HG02870 (cell line): Measurements from ENCODE around the gene DRD1.
A peak's percentile ranks its signal among the peaks of the same experiment; 100 is the strongest.

ENCODE experiments used
- ATAC-seq: cut with Tn5 transposase; IDR thresholded peaks from one replicate; pipeline ENCODE4 v1.9.1; 2021; ENCODE audit warnings: mild to moderate bottlenecking, moderate library complexity; ENCODE audit not compliant: unreplicated experiment

The DRD1 gene

DNA sequence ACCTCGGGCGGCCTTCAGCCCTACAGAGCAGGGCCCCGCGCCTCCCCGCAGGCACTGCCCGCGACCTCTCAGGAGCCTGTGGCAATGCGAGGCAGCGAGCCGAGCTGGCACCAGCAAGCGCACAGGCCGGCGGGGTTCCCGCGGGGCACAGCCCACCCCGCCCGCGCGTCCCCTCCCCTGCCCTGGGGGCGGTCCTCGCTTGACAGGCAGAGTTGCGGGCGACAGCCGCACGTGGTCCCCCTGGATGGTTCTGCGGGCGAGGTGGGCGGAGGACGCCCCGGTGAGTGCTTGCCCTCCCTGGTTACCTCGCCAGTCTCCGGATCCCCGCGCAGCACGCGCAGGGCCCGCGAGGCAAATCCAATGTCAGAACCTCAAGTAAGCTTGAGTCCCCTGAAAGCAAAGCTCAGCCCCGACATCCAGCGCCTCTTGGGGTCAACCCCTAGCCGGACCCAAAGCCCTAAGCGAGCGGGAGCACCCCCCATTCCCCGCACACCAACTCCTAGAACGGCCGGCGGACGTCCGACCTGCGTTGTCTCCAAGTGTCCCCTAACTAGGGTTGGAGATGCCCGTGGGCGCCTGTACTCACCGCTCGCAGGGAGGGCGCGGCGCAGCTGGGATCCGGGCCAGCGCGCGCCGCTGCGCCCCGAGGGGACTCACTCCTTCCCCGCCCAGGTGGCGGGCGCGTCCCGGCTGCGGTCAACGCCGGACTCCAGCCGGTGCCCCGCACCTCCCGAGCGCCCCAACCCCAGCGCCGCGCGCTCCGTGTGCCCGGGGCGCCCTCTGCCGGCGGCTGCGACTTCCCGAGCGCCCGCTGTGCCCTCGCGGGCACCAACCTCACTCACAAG, at the start of gene DRD1:
TSS of gene DRD1 (minus strand) at position 123 of the 845 bp plus-strand sequence. CDS start 1,083 bp downstream, outside the sequence.
- ATAC-seq, result no peak

GRCh38 chr5:175493726-175494125, 49.7 kb upstream of the DRD1 start:
- no peak for ATAC-seq

DNA sequence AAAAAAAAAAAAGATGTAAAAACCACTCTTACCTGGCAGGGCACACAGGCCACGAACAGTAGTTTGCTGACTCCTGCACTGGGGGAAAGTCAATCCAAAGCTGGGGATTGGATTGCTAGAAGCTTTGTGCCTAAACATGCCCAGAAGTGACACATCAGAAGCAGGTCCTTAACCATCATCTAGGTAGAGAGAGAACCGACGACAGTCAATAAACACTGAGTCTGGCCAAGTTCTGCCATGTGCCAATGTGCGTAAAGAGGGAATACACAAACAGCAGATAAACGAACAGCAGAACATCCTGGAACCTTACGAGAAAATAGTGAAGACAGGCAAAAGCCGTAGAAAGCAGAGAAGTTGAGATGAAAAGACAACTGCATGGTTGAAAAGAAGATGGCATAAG, 49.3 kb upstream of the DRD1 start:
- ATAC-seq, result no peak

DNA sequence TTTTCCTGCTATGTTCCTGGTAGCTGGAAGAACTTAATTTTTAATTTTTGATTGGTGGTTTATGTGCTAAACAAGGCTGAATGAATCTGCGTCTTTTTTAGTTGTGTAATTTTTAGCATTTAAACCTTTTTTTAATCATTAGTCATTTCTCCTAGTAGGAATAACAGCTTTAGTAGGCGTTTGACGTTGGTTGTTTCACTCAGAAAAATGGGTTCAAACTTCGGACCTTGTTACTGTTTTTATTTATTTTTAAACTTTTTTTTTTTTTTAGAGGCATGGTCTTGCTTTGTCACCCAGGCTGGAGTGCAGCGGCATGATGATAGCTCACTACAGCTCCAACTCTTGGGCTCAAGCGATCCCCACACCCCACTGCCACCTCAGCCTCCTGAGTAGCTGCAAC, 47.2 kb upstream of the DRD1 start:
- ATAC-seq, result no peak

GRCh38 chr5:175489693-175490443, 45.9 kb upstream of the DRD1 start:
- ATAC-seq, result peak; percentile 76

DNA sequence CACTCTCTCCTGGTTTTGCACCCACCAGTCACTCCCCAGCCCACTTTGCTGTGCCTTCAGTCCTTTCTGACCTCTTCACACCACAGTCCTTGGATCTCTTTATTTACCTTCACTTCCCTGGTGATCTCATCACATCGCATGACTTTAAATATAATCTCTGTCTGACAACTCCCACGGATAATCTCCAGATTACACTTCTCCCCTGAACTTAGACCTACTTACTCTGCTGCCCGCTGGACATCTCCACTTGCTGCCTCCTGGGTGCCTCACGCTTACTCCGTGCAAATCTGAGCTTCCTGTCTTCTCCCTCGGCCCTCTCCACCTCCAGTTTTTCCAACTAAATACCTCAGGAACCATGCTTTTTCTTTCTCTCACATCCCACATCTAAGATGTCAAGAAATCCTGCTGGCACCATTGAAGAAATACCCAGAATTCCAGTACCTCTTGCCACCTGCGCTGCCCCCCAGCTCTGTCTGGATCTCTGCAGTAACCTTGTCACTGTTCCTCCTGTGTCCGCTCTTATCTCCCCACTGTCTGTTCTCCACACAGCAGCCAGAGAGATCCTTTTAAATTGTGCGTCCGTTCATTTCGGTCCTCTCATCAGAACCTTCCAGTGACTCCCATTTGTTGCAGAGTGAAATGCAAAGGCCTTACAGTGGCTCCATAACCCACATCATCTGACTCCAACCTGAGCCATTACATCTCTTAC, 43.7 kb upstream of the DRD1 start:
- ATAC-seq, result no peak

DNA sequence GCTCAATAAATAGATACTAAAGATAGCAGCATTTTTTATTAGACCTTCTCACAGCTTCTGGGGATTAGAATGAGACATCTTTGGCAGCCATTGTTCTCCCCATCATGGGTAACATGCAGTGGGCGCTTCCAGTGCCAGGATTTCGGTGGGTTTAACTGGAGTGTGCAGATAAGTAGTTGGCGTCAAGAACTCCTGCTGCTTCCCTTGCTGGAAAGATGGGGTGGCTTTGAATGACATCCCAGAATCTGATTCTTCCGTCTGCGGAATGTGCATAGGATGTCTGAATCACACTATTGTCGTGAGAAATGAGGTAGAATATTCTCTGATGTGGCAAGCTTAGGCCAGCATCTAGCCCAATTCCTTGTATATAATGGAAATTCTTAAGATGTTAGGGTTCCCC, 41.6 kb upstream of the DRD1 start:
- ATAC-seq, result no peak

GRCh38 chr5:175484829-175485228, 40.8 kb upstream of the DRD1 start:
- no peak for ATAC-seq

GRCh38 chr5:175484322-175484721, 40.3 kb upstream of the DRD1 start:
- ATAC-seq, result no peak

DNA sequence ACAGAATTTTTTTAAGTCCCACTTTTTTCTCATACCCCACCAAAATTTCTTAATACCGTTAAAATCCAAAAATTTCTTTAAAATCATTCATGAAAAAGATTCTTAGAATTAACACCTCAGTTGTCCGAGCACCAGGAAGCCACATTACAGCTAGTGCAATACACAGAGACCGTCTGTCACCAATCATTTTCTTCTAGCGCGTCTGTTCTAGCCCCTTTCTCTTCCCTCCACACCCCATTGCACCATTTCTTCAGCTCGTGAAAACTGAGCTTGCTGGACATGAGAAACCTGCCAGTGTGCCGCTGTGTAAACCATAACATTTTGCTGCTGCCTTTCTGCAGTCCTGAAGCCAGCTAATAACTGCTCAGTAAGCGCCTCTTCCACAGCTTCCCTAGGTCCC, 39.4 kb upstream of the DRD1 start:
- ATAC-seq, result no peak

GRCh38 chr5:175479125-175479881, 35.3 kb upstream of the DRD1 start:
- ATAC-seq, result peak; percentile 6

DNA sequence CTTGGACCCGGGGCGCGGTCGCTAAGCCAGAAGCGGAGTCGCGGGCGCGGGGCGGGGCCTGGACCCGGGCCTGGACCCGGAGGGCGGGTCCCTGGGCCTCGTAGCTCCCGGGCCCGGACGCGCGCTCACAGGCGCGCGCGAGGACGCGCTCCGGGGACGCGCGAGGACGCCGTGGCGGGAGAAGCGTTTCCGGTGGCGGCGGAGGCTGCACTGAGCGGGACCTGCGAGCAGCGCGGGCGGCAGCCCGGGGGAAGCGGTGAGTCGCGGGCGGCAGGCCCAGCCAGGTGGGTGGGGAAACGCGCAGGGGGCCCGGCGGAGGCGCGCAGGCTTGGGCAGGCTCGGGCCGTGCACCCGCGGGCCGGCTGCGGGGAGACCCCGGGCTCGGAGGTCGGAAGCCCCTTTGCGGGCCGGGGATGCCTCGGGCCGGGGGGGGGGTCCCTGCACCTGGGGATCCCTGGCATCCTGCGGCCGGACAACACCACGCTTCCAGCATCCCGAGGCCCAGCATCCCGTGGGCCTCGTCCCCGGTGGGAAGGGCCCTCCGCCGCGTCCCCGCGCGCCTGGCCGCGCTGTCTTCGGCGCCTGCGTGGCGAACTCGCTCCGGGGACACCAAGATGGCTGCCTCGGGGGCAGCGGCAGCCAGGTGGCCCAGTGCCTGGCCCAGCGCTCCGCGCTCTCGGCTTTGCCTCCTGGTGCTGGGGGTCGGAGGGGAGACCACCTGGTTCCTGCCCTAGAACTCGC, 34.6 kb upstream of the DRD1 start, which contains the start of gene SFXN1:
TSS of gene SFXN1 (plus strand) at position 177 of the 741 bp plus-strand sequence. CDS start 13,544 bp downstream, outside the sequence.
- ATAC-seq, result peak; percentile 76

- no peak for ATAC-seq
Measured at GRCh38 chr5:175478008-175478383, 34.0 kb upstream of the DRD1 start.

- no peak for ATAC-seq
Measured at GRCh38 chr5:175477440-175477839, 33.5 kb upstream of the DRD1 start.

GRCh38 chr5:175475248-175475647, 31.3 kb upstream of the DRD1 start:
- no peak for ATAC-seq

- ATAC-seq, result no peak
Measured at GRCh38 chr5:175472378-175472777, 28.4 kb upstream of the DRD1 start.

- ATAC-seq, result no peak
Measured at GRCh38 chr5:175471628-175472027, 27.6 kb upstream of the DRD1 start.

- no peak for ATAC-seq
Measured at GRCh38 chr5:175471196-175471595, 27.2 kb upstream of the DRD1 start.

GRCh38 chr5:175470781-175471180, 26.8 kb upstream of the DRD1 start:
- ATAC-seq, result no peak

DNA sequence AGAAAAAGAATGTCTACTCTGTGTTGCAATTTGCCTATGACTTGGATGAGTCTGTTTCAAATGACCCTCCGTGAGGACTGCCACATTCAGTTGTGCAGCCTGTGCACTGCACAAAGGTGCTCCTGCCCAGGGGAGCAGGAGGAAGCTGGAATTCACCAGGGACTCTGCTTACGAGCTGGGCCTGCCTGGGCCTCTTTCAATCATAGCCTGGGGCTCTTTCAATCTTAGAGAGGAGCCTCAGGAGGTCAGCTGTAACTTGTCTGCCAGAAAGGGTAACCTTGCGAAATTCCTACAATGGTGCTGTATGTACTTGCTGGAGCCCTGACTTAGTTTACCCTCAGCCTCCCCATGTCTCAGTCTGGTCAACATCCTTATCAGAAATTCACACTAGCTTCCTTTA, 25.9 kb upstream of the DRD1 start:
- no peak for ATAC-seq
